GM18517 (cell line): ENCODE measurements around the gene OTOG.

Source experiments
- ATAC-seq: cut with Tn5 transposase; IDR thresholded peaks from one replicate; pipeline ENCODE4 v1.9.1; 2021; ENCODE audit warnings: mild to moderate bottlenecking, moderate library complexity; ENCODE audit not compliant: unreplicated experiment

Gene OTOG

DNA sequence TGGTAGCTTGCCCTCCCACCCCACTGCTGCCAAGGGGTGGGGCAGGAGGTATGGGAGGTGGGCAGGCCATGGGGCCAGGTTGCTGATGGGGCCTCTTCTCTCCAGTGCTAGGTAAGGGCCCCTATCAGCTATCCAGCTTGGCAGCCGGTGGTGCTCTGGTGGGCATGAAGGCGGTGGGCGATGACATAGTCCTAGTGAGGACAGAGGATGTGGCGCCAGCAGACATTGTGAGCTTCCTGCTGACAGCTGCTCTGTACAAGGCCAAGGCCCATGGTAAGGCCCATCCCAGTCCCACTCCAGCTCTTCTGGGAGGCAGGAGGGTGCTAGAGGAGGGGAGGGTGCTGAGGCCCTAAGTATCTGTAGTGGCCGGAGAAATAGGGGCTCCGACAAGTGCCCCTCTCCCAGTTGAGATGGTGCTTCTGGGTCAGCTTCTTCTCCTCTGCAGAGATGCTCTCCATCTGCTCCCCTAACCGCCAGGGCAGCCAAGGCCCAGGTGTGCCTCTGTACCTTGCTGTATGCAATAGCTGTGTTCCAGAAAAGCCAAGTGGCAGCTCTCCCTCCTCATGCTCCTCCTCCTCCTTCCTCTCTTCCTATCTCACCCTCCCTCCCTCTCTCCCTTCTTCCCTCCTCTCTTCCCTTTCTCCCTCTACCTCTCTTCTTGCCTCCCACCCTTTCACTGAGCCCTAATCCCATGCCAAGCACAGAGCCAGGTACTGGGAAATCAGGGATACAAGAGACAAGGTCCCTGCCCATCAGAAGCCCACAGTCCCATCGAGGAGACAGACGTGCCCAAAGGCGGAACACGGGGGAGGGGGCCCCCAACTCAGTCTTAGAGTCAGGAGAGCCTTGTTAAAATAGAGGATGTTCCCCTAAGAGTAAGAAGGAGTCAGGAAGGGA lies 55.3 kb downstream of the OTOG start:
- no peak for ATAC-seq

DNA sequence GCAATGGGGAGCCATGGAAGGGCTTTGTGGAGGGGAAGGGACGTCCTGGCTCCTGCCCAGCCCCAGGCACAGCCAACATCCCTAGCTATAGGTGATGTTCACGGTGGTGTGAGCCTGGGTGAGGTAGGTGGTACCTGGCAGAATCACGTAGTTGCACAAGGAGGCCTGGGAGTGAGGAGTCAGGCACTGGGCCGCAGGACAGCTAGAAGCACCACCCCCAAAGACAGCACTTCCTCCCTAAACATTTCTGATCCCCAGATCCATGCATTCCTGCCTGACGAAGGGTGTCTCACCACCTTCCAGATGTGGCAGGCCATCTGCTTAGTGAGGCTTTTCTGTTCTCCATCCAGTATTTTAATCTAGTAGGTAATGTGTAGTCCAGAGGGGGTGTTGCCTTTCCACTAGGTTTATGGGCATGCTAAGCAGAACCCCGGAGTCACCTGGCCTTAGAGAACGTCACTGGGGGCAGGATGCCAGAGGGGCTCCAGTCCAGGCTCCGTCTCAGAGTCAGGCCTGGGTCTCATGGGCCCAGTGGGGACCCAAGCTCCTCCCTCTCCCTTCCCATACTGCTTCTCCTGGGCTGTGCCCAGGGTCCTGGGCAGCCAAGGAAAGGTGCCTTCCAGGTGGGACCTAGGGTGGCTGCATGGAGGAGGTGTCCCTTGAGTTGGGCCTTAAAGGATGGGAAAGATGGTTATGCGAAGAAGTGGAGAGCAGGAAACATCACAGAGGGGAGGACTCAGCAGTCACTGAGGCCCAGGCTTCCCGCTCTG lies 56.2 kb downstream of the OTOG start:
- no peak for ATAC-seq

- no peak for ATAC-seq
Observed at GRCh38 chr11:17604201-17604914, 57.3 kb downstream of the OTOG start.

- ATAC-seq, result no peak
Observed at GRCh38 chr11:17604915-17605233, 57.8 kb downstream of the OTOG start.

GRCh38 chr11:17605651-17606122 lies 58.6 kb downstream of the OTOG start:
- no peak for ATAC-seq

GRCh38 chr11:17606233-17607082 lies 59.4 kb downstream of the OTOG start:
- no peak for ATAC-seq

- no peak for ATAC-seq
Observed at GRCh38 chr11:17607083-17607429, 60.0 kb downstream of the OTOG start.

DNA sequence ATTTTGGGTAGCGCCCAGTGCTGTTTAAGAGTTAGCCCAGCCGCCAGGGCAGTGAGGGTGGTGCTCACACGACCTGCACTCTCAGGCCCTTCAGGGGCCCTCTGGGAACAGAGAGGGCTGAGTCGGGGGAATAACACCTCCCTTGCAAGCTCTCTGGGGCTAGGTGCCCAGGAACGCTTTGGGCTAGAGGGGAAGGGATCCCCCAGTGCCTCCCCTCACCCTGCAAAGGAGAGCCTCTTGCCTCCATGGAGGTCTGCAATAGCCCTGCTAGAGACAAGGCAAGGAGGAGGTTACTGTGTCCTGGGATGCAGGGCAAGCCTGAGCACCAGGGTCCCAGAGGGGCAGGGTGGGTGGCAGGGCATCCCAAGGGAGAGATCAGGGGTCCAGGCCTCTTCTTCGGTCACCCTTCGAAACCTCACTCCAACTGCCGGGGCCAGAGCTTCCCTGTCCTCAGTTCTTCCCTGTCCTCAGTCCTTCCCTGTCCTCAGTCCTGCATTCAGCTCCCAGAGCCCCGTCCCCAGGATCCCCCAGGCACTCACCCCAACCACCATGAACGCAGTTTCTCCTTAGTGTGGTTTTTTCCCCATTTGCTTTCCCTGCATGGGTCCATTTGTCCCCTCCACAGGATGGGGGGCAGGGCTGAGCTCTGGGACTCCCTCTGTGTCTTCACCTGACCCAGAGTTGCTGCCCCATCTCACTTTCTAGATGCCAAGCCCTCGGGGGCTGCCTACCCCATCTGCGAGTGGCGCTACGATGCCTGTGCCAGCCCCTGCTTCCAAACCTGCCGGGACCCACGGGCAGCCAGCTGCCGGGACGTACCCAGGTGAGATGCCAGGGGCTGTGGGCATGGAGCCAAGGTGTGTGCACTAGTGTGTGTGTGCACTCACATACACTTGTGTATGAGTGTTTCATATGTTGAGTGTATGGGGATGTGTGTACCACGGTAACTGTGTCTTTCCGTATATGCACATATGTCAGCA lies 60.8 kb downstream of the OTOG start:
- ATAC-seq, result no peak

- no peak for ATAC-seq
Observed at GRCh38 chr11:17608821-17609220, 61.8 kb downstream of the OTOG start.

- ATAC-seq, result no peak
Observed at GRCh38 chr11:17609291-17610084, 62.4 kb downstream of the OTOG start.

DNA sequence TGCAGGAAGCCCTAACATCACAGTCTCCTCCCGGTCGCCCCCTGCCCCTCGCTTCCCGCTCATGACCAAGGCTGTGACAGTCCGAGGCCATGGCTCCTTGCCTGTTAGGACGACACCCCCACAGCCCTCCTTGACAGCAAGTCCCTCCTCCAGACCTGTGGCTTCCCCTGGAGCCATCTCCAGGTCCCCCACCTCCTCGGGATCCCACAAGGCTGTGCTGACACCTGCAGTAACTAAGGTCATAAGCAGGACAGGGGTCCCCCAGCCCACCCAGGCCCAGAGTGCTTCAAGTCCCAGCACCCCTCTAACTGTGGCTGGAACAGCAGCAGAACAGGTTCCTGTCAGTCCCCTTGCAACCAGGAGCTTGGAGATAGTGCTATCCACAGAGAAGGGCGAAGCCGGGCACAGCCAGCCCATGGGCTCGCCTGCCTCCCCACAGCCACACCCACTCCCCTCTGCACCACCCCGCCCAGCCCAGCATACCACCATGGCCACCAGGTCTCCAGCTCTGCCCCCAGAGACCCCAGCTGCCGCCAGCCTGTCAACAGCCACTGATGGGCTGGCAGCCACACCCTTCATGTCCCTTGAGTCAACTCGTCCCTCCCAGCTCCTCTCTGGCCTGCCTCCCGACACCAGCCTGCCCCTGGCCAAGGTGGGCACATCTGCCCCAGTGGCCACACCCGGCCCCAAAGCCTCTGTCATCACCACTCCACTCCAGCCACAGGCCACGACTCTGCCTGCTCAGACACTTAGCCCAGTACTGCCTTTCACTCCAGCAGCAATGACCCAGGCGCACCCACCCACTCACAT lies 63.2 kb downstream of the OTOG start:
- no peak for ATAC-seq

DNA sequence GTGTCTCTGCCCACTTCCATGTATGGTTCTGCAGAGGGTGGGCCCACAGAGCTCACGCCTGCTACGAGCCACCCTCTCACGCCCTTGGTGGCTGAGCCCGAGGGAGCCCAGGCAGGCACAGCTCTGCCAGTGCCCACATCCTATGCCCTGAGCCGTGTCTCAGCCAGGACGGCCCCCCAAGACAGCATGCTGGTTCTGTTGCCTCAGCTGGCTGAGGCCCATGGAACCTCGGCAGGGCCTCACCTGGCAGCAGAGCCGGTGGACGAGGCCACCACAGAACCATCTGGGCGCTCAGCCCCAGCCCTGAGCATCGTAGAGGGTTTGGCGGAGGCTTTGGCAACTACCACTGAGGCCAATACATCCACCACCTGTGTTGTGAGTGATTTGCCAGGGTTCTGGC lies 64.0 kb downstream of the OTOG start:
- no peak for ATAC-seq

DNA sequence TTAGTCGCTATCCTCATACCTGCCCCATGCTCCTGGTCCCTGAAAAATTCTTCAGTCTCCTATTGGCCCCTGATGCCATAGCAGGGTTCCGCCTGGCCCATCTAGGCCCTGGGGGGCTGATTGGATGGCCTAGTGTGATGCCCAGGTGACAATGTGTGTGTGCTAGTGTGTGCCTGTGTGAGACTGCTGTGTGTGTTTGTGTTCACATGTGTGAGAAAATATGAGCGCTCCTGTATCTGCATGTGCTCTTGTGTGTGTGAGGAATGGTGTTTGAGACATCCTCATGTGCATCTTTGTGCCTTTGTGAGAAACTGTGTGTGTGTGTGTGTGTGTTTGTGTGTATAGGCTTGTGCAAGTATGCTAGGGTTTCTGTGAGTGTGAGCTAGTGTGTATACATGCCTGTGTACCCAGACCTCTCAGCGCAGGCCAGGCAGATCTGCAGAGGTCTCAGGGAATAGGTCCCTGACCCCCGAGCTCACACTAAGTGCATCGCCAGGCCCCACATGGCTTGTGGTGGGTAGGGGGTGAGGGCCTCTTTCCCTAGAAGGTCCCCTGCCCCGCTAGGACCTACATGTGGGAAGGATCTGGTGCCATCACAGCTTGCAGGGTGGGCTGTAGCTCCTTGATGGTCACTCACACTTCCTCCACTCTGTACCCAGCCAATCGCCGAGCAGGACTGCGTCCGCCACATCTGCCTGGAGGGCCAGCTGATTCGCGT lies 64.6 kb downstream of the OTOG start:
- ATAC-seq, result no peak

DNA sequence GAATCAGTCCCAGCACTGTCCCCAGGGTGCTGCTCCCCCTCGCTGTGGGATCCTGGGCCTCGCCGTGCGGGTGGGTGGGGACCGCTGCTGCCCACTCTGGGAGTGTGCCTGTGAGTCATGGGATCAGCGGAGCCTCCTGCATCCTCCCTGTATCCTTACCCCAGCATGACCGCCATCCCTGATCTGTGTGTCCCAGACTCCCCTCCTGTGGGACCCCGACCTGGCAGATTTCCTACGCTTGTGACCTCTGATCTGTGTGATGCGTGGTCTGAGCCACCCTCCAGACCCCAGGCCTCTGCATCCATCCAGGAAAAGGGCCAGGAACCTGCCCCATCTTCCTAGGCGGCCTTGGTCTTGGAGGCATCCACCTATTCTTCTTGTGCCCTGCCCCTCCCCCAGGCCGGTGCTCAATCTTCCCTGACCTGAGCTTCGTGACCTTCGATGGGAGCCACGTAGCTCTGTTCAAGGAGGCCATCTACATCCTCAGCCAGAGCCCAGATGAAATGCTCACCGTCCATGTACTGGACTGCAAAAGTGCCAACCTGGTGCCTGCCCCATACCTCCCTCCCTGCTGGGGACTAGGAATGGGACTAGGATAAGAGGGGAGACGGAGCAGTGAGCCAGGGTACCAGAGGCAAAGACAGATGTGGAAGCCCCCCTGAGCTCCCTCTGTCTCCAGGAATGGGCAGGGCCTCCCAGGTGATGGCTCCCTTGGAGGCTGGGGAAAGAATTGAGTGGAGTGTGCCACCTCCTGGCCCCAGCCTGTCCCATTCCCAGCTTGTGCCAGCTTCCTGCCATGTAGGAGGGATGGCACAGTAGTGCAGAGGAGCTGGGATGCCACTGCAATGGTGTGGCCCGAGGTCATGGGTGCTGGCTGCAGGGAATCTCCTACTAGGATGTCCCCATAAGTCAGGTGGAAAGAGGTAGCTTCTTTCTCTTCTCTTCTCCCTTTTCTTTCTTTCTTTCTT lies 65.4 kb downstream of the OTOG start:
- no peak for ATAC-seq

GRCh38 chr11:17613428-17613962 lies 66.4 kb downstream of the OTOG start:
- ATAC-seq, result no peak

- no peak for ATAC-seq
Observed at GRCh38 chr11:17613983-17614382, 66.9 kb downstream of the OTOG start.
